ENCODE data around the gene GLI3.

DNA sequence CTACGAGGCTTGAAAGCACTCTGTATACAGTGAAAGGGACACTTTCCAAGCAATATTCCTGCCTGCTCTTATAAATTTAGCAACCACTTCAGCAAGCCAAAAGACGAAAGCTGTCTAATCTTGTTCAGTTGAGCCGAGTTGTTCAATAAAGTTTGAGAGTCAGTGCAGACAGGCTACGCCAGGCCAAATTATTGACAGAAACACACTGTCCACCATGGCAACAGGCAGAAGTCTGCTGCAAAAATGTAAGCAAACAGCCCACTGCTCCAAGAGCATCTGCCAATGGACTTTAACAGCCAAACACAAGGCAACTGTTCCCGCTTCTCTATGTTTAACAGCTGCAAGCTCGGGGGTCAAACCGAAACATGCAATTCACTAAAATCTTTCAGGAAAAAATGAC is 85.7 kb downstream of the GLI3 start:
- TF ChIP-seq, protein P1, sequence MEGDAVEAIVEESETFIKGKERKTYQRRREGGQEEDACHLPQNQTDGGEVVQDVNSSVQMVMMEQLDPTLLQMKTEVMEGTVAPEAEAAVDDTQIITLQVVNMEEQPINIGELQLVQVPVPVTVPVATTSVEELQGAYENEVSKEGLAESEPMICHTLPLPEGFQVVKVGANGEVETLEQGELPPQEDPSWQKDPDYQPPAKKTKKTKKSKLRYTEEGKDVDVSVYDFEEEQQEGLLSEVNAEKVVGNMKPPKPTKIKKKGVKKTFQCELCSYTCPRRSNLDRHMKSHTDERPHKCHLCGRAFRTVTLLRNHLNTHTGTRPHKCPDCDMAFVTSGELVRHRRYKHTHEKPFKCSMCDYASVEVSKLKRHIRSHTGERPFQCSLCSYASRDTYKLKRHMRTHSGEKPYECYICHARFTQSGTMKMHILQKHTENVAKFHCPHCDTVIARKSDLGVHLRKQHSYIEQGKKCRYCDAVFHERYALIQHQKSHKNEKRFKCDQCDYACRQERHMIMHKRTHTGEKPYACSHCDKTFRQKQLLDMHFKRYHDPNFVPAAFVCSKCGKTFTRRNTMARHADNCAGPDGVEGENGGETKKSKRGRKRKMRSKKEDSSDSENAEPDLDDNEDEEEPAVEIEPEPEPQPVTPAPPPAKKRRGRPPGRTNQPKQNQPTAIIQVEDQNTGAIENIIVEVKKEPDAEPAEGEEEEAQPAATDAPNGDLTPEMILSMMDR (IDR thresholded peaks at IDR 0.05): no peak
- no peak for TF ChIP-seq ZFX (IDR thresholded peaks at IDR 0.05; ENCODE audit: borderline replicate concordance)

Measured in 22Rv1 (cell line).